PC-3 (cell line): Measurements from ENCODE around the gene YWHAQ.

Experiments used
- CTCF ChIP-seq: fragments of 300-600 bp; sonication (generic); conservative IDR thresholded peaks from 2 replicates; pipeline ENCODE4 v1.5.1; 2017; ENCODE audit warnings: antibody characterized with exemption, low read depth, mild to moderate bottlenecking, low read length
- EZH2phosphoT487 ChIP-seq: fragments of 300-600 bp; sonication (generic); IDR thresholded peaks from 2 replicates; pipeline ENCODE4 v1.6.1; 2018; ENCODE audit warnings: mild to moderate bottlenecking, antibody characterized with exemption, low read length, borderline replicate concordance

DNA sequence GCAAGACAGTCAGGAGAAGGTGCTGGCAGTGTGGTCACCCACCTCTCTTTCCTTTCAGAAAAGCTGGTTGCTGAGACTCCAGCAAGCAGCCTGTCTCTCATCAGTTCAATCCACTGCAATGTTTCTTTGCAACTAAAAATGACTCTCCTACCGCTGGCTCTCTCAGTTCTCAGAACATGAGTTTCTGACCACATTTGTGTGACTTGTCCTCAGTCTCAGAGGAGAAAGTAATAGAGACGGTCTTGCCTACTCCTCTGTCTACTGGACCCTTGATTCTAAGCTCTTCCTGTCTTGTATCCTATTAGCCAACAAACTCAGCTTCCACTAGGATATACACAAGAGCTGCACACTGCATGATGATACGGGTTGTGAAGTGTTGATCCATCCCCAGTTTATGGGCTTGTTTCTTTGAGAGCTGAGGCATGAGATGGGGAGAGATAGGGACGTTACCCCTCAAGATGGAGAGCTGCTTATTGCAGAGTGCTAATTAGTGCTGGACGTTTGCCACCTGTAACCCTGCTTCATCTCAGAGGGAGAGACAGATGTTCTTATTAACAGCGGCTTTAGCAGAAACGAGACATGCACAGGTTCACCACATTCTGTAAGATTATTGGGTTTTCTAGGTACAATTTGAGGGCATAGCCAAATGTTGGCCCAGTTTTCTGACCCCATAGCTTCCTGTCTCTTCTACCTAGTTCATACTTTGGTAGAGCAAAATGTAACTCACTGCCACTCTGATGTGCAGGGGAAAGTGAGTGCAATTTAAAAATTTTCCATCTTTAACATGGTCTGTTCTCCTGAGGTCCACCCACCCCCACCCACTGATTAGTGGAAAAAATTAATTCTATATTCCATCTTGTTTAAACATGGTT, 32.4 kb upstream of the YWHAQ start:
- TF ChIP-seq CTCF: no peak
- no peak for TF ChIP-seq EZH2phosphoT487
